Dermis blood vessel endothelial cell (primary cell): ENCODE data around the gene TMEM86B. TPM values are rescaled to one million over a fixed set of nuclear protein-coding genes. Genes with fewer than 3 reads are reported as not detected.
"Not testable (repeated sequence)": the region's sequence is repeated elsewhere in the genome, so short reads cannot be mapped to it uniquely, and the experiment has no call there.

Source experiments
- DNase-seq: peaks from one replicate; pipeline ENCODE4 v3.0.0; 2010
- total RNA-seq: library from RNA; depleted of rRNA; stranded (reverse); fragments of >200 nt; gene quantifications from 2 replicates; pipeline ENCODE4 v1.2.3, GENCODE V29; 2014

TMEM86B gene
- total RNA-seq, 1 donor from 2014 or later = 1.0 TPM

DNA sequence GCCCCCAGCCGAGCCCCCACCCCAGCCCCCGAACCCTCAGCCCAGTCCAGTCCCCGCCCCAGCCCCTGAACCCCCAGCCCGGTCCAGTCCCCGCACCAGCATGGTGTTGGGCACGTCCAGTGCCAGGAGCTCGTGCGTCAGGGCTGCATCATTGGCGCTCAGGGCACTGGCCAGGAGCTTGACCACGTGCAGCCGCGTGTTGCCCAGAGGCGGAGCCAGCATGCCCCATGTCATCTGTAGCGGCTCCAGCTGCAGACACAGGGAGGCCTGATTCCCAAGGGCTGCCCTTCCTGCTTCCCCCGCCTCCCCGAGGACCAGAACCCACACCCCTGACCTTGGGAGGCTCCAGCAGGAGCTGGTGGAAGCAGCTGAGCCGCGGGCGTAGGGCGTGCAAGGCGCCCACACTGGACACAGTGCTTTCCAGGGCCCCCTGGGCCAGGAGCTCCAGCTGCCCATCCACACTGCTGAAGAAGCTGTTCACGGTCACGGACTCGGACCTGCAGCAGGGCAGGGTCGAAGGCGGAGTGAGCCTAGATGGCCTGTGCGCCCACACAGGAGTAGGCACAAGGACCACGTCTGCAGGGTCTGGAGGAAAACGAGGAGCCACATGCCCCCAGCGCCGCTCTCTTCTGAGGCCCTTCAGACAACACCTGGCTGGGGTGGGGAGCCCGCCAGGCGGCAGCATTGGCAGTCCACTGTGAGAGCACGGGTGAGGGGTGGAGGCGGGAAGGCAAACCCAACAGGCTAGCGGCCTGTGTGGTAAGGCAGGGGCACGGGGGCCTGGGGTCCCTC lies 12.8 kb upstream of the TMEM86B start:
- DNase-seq = no peak

DNA sequence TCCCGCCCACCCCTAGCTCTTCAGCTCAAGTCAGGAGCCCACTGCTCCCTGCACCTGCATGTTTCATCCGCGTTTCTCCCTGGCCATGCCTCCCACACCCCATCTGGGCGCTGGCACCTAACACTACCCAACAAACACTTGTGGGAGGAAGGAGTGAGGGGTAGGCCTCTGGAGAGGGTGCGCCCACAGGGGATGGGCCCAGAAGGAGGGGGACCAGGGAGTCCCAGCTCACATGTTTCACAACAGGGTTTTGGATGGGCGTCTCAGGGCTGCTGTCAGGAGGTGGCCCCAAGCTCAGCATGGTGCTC lies 12.1 kb upstream of the TMEM86B start:
- no peak for DNase-seq

- DNase-seq = no peak
These were observed 10.4 kb upstream of the TMEM86B start for GRCh38 chr19:55239004-55239403.

DNA sequence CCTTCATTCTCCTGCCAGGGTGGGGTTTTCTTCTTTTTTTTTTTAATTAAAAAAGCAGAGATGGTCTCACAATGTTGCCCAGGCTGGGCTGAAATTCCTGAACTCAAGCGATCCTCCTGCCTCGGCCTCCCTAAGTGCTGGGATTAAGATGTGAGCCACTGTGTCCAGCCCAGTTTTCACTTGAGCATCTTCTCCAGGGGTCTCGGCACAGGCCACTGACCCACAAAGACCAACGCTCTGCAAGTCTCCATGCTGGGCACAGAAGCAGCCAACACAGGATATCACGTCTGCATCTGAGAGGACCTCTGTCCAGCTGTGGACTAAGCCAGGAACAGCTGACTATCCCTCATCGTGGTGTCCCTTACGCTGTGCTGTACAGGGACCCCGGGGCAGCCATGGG lies 9.5 kb upstream of the TMEM86B start:
- no peak for DNase-seq

DNA sequence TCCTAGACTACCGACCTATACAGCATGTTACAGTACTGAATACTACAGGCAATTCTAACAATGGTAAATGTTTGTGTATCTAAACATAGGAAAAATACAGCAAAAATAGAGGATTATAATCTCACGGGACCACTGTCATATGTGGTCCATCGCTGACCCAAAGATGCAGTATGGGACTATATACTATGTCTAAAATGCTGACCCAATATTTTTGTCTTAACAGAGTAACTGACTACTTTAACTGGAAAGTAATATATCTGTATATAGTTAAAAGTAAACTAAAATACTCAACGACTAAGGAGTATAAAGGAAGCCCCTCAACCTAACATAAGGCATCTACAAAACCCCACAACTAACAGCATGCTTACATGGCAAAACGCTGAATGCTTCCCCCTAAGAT lies 4.4 kb upstream of the TMEM86B start:
- DNase-seq = no peak

- no peak for DNase-seq
These were observed 3.7 kb upstream of the TMEM86B start for GRCh38 chr19:55232286-55232602.

GRCh38 chr19:55231391-55232285 lies 3.1 kb upstream of the TMEM86B start:
- DNase-seq = no peak

DNA sequence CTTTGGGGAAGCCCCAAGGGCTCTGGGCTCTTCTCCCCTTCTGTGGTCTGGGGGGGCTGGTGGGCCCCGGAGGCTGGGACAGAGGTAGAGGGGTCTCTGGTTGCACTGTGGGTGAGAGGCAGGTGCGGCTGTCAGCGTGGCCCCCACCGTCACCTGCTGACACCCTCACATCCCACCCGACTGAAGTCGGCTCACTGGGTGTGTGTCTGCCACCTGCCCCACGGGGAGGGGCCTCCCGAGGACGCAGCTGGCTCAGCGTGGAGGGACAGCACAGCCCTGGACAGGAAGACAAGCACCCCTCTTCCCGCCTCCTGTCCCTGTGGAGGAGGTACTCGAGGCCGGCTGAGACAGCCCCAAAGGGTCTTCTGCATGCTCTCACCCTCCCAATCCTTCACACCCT lies 2.2 kb upstream of the TMEM86B start:
- no peak for DNase-seq

- no peak for DNase-seq
These were observed 1.8 kb upstream of the TMEM86B start for GRCh38 chr19:55230329-55230728.

GRCh38 chr19:55229789-55230182 lies 1.2 kb upstream of the TMEM86B start:
- DNase-seq = no peak

- DNase-seq = no peak
These were observed 704 bp upstream of the TMEM86B start for GRCh38 chr19:55229145-55229788.

GRCh38 chr19:55228015-55228391 lies 560 bp downstream of the TMEM86B start:
- no peak for DNase-seq

GRCh38 chr19:55227241-55228014 lies 1.1 kb downstream of the TMEM86B start:
- no peak for DNase-seq

DNA sequence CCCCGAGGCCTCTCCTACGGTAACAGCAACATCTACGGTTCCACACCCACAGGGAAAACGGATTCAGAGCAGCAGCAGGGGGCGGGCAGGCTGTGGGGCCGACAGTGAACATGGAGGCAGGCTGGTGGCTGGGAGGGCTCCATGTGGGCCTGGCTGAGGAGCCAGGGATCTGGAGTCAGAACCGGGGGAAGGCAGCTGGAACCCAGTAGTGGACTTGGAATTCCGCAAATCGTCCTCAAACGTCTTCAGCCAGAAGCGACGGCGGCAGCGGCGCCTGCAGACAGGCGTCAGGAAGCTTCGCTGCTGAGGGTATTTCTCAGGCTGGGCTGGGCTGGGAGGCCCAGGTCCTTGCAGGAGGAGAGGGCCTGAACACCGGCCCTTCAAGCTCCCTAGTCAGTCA lies 1.8 kb downstream of the TMEM86B start:
- no peak for DNase-seq

DNA sequence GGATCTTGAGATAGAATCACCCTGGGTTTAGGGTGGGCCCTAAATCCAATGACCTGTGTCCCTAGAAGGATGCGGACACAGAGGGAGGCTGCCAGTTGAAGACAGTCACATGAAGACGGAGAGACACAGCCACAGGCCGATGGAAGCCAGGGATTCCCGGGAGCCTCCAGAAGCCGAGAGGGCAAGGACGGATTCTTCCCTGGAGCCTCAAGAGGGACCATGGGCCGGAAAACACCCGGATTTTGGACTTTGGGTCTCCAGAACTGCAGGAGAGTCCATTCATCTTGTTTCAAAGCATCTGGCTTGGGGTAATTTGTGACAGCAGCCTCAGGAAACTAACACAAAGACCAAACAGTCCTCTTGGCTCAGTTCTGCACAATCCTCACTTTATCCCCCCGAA lies 2.3 kb downstream of the TMEM86B start:
- no peak for DNase-seq

GRCh38 chr19:55225415-55225958 lies 3.1 kb downstream of the TMEM86B start:
- no peak for DNase-seq

DNA sequence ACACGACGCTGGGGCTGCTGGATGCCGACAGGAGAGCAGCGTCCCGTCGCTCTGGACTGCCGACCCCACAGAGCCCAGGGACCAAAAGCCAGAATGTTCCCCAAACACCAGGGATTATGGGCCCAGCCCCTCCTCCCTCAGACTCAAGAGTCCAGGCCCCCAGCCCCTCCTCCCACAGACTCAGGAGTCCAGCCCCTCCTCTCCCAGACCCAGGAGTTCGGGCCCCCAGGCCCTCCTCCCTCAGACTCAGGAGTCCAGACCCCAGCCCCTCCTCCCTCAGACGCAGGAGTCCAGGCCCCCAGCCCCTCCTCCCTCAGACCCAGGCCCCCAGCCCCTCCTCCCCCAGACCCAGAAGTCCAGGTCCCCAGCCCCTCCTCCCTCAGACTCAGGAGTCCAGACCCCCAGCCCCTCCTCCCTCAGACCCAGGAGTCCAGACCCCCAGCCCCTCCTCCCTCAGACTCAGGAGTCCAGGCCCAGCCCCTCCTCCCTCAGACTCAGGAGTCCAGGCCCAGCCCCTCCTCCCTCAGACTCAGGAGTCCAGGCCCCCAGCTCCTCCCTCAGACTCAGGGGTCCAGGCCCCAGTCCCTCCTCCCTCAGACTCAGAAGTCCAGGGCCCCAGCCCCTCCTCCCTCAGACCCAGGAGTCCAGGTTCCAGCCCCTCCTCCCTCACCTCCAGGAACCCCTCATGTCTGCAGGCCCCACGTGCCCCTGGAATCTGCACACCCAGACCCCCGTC lies 3.7 kb downstream of the TMEM86B start:
- DNase-seq = not testable (repeated sequence)

GRCh38 chr19:55224038-55224665 lies 4.4 kb downstream of the TMEM86B start:
- no peak for DNase-seq

- DNase-seq = no peak
These were observed 5.1 kb downstream of the TMEM86B start for GRCh38 chr19:55223291-55224037.

DNA sequence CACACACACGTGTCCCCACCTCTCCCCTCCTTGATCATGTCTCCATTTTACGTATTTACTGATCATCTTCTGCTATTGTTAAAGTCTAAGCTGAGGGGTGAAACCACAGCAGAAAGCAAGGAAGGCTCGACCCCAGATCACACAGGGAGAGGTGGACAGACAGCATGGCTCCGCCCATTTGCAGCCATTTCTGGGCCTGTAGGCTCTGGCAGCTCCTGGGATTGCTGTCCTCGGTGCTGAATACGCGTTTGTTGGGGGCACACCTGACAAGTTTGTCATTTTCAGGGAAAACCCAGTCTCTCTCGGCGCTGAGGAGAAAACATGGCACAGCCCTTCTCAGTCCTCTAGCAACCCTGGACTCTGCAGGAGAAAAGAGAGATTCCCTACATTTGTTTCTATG lies 8.0 kb downstream of the TMEM86B start:
- no peak for DNase-seq
